ENCODE measurements around the gene PBX1.

DNA sequence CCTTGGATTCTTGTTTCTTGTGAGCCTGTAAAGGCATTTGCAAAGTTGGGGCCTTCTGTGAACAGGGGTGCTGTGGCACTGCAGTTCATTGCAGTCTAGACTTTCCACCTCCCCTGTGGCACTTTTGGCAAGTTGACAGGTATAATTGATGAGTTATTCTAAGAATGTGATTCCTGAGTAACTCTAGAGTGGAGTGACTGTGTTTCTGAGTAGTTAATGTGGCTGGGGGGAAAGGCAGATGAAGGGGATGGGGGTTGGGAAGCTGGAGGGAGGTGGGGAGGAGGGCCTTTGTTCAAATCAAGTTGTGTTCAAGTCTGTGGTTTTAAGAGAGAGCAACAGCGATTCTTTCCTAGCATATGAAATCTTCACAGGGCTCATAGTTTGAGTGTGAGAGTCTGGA is 32.9 kb downstream of the PBX1 start:
- TF ChIP-seq, protein P1, sequence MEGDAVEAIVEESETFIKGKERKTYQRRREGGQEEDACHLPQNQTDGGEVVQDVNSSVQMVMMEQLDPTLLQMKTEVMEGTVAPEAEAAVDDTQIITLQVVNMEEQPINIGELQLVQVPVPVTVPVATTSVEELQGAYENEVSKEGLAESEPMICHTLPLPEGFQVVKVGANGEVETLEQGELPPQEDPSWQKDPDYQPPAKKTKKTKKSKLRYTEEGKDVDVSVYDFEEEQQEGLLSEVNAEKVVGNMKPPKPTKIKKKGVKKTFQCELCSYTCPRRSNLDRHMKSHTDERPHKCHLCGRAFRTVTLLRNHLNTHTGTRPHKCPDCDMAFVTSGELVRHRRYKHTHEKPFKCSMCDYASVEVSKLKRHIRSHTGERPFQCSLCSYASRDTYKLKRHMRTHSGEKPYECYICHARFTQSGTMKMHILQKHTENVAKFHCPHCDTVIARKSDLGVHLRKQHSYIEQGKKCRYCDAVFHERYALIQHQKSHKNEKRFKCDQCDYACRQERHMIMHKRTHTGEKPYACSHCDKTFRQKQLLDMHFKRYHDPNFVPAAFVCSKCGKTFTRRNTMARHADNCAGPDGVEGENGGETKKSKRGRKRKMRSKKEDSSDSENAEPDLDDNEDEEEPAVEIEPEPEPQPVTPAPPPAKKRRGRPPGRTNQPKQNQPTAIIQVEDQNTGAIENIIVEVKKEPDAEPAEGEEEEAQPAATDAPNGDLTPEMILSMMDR (IDR thresholded peaks at IDR 0.05): no peak
- TF ChIP-seq POLR2AphosphoS5 (IDR thresholded peaks at IDR 0.05) (no peak), POLR2A (IDR thresholded peaks at IDR 0.05; ENCODE audit: low read depth) (no peak), EP300 (IDR thresholded peaks at IDR 0.05) (no peak)
